Measurements from ENCODE around the gene PITX1. TPM values are rescaled to one million over a fixed set of nuclear protein-coding genes. Genes with fewer than 3 reads are reported as not detected.

The PITX1 gene
- total RNA-seq, 1 experiment from 2014 or later, result 31.0 TPM

- TF ChIP-seq MAX (IDR thresholded peaks at IDR 0.05), result no peak
- TF ChIP-seq CEBPB (IDR thresholded peaks at IDR 0.05; ENCODE audit: low read depth), result no peak
- TF ChIP-seq EZH2phosphoT487 (IDR thresholded peaks at IDR 0.05; ENCODE audit: borderline replicate concordance), result no peak
- no peak for TF ChIP-seq SP1 (IDR thresholded peaks at IDR 0.05; ENCODE audit: low read depth)
- no peak for TF ChIP-seq ATF3 (IDR thresholded peaks at IDR 0.05)
These were observed 5.4 kb upstream of the PITX1 start (continued) for GRCh38 chr5:135039271-135040033.

GRCh38 chr5:135038813-135039270 lies 4.8 kb upstream of the PITX1 start:
- no peaks in the 10 kb centered on the region for H3K9me3 ChIP-seq (ENCODE audit: control insufficient read depth in 1 of 2, insufficient read depth in 1 of 2, low read depth in 1 of 2, low read length in 2 of 2)
- intact Hi-C loops (cut with micrococcal nuclease), result no loop called here
- no TSS peak for BruUV-seq (replicated peaks)
- CTCF ChIA-PET, result no interaction called here
- no peaks in the 10 kb centered on the region for H3K36me3 ChIP-seq (ENCODE audit: control insufficient read depth in 1 of 2, insufficient read depth in 2 of 2, low read length in 2 of 2)
- 0 out of 2 replicates have a peak, but pooled peaks cover 2% of the 10 kb centered on the region for H3K27me3 ChIP-seq (ENCODE audit: insufficient read depth, low read length)
- DNase-seq (ENCODE audit: low read depth, low spot score), result no peak
- no peak for ATAC-seq
- no peak for TF ChIP-seq ZNF274 (IDR thresholded peaks at IDR 0.05; ENCODE audit: low read depth, low read length)
- no peak for TF ChIP-seq ELF1 (IDR thresholded peaks at IDR 0.05; ENCODE audit: borderline replicate concordance, low read depth)
- no peak for TF ChIP-seq EZH2 (IDR thresholded peaks at IDR 0.05)
- no peak for TF ChIP-seq MAX (IDR thresholded peaks at IDR 0.05)
- no peak for TF ChIP-seq CEBPB (IDR thresholded peaks at IDR 0.05; ENCODE audit: low read depth)
- no peak for TF ChIP-seq EGR1 (IDR thresholded peaks at IDR 0.05; ENCODE audit: low read depth)
- no peak for TF ChIP-seq RAD21 (IDR thresholded peaks at IDR 0.05; ENCODE audit: low read depth)
- no peaks in the 10 kb centered on the region for H3K79me2 ChIP-seq (ENCODE audit: insufficient read depth, low read length)
- H3K4me2 ChIP-seq (ENCODE audit: low read length), result peak overlapping the region; percentile 58
- peaks cover 11 to 37% of the 10 kb centered on the region in 2 experiments for H3K4me1 ChIP-seq (ENCODE audit: control insufficient read depth in 1 of 2, insufficient read depth in 2 of 2, low read length in 2 of 2)
- H3K27ac ChIP-seq (ENCODE audit: low read depth, low read length), result no peak overlapping the region
- no peak overlapping the region for H2AFZ ChIP-seq (ENCODE audit: low read depth, low read length, poor library complexity, severe bottlenecking)
- H4K20me1 ChIP-seq (ENCODE audit: insufficient read depth), result no peaks in the 10 kb centered on the region
- RAD21 ChIA-PET (ENCODE audit: low non-redundant PET in 1 of 2, low total read pairs in 2 of 2, uncharacterized antibody in 2 of 2, unreplicated experiment in 2 of 2), result no interaction called here
- H3K9me2 ChIP-seq (ENCODE audit: insufficient read depth), result no peaks in the 10 kb centered on the region
- POLR2A ChIA-PET, result no interaction called here
- peak overlapping the region in 1 of 2 experiments; percentile 39; a peak in 1 of 4 replicates for H3K4me3 ChIP-seq (replicated peaks in 1 of 2; ENCODE audit: low read depth in 1 of 2, low read length in 2 of 2)
- H3K9ac ChIP-seq (ENCODE audit: low read length), result no peak overlapping the region
